SK-N-MC (cell line): ENCODE data around the gene RND1.
A peak's percentile ranks its signal among the peaks of the same experiment; 100 is the strongest.

Source experiments
- DNase-seq: peaks from one replicate; pipeline ENCODE4 v3.0.0-alpha.2; 2011; ENCODE audit warnings: low read depth, low spot score
- H3K27ac ChIP-seq: fragments of 200-600 bp; sonication (generic); 2 replicates; pipeline ENCODE4 v1.5.1; 2016; ENCODE audit warnings: mixed run types
- H3K36me3 ChIP-seq: fragments of 200-600 bp; sonication (generic); 2 replicates; pipeline ENCODE4 v1.6.1; 2017; ENCODE audit warnings: antibody characterized with exemption, low read length, mixed read lengths; ENCODE audit not compliant: insufficient read depth
- H3K4me3 ChIP-seq: fragments of 200-600 bp; sonication (generic); 2 replicates; pipeline ENCODE4 v1.5.1; 2016
- H3K9ac ChIP-seq: fragments of 200-600 bp; sonication (generic); 2 replicates; pipeline ENCODE4 v1.8.0; 2017; ENCODE audit warnings: mixed run types, mixed read lengths; ENCODE audit not compliant: insufficient read length
- H3K9me3 ChIP-seq: fragments of 200-600 bp; sonication (generic); 2 replicates; pipeline ENCODE4 v1.6.1; 2017; ENCODE audit warnings: low read depth, mild to moderate bottlenecking, antibody characterized with exemption, low read length, moderate library complexity, mixed read lengths
- EZH2 ChIP-seq: fragments of 200-600 bp; sonication (generic); IDR thresholded peaks from one replicate; pipeline ENCODE4 v1.6.1; 2017; ENCODE audit warnings: antibody characterized with exemption
- FOXP2 ChIP-seq: optimal IDR thresholded peaks from 2 replicates; pipeline ENCODE3; 2011; ENCODE audit warnings: mild to moderate bottlenecking, moderate library complexity; ENCODE audit not compliant: insufficient read depth; ENCODE audit errors: extremely low read length, control extremely low read depth
- POLR2AphosphoS5 ChIP-seq: IDR thresholded peaks from 2 replicates; pipeline ENCODE4 v1.6.1; 2012; ENCODE audit warnings: mild to moderate bottlenecking, low read depth, low read length, borderline replicate concordance

Gene RND1

GRCh38 chr12:48816143-48816854 is 49.4 kb downstream of the RND1 start:
- TF ChIP-seq POLR2AphosphoS5 = no peak
- no peak for TF ChIP-seq FOXP2
- peak overlapping the region; percentile 86 for H3K4me3 ChIP-seq
- no peaks in the 10 kb centered on the region for H3K9me3 ChIP-seq
- DNase-seq = no peak
- no peak overlapping the region for H3K27ac ChIP-seq
- peak overlapping the region; percentile 28 for H3K9ac ChIP-seq
- no peaks in the 10 kb centered on the region for H3K36me3 ChIP-seq

DNA sequence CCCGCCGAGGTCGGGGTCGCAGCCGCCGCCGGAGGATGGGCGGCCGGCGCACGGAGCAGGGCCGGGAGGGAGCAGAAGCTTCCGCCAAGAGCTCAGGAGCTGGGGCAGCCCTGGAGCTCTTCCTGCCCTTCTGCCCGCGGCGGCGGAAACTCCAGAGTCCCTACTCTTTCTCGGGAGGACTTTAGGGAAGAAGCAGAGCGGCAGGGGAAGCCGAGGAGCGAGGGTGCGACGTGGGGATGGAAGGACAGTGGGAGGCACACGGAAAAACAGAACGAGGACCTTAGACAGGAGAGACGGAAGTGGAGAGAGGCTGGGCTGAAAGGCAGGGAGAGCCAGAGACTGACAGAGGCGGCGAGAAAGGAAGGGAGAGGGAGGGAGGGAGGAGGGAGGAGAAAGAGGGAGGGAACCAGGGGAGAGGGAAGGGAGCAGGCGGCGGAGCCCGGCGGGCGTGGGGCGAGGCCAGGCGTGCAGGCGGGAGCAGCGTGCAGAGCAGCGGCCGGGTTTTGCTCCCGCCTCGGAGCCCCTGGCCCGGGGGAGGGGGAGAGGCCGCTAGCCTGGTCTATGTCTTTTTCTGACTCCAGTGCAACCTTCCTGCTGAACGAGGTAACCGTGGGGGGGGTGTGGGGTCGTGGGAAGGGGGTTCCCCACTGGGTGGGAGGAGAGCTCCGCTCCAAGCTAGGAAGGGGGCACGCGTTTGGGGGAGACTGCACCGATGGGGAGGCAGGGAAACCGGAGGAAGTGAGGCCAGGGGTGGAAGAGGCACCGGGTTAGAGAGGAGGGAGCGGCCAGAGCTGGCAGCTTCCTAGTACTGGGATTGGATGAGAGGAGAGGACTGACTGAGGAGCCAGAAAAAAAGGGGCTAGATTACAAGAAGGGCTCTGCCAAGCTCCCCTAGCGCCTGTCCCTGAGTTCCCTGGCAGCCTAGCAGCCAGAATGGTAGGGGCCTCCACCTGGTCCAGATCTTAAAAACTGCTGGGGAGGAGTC is 50.3 kb downstream of the RND1 start:
- no peak overlapping the region for H3K27ac ChIP-seq

GRCh38 chr12:48814262-48815125 is 51.2 kb downstream of the RND1 start:
- H3K9ac ChIP-seq = peak overlapping the region; percentile 61
- no peaks in the 10 kb centered on the region for H3K9me3 ChIP-seq
- H3K4me3 ChIP-seq = peak overlapping the region; percentile 86
- no peak for DNase-seq
- TF ChIP-seq EZH2 (no peak), POLR2AphosphoS5 (no peak), FOXP2 (no peak)
- H3K27ac ChIP-seq = no peak overlapping the region
- no peaks in the 10 kb centered on the region for H3K36me3 ChIP-seq

More for the DNA sequence above, 50.3 kb downstream of the RND1 start:
- Histone ChIP-seq H3K9ac (peak overlapping the region; percentile 61), H3K9me3 (no peaks in the 10 kb centered on the region), H3K4me3 (peak overlapping the region; percentile 86), H3K36me3 (no peaks in the 10 kb centered on the region)
- no peak for DNase-seq
- TF ChIP-seq EZH2 (no peak), FOXP2 (no peak), POLR2AphosphoS5 (peak; percentile 80)

GRCh38 chr12:48813465-48814261 is 52.0 kb downstream of the RND1 start:
- H3K27ac ChIP-seq = no peak overlapping the region
- TF ChIP-seq FOXP2 = no peak
- TF ChIP-seq POLR2AphosphoS5 = no peak
- no peak for TF ChIP-seq EZH2
- peak overlapping the region; percentile 86 for H3K4me3 ChIP-seq
- DNase-seq = no peak
- H3K9me3 ChIP-seq = no peaks in the 10 kb centered on the region
- H3K36me3 ChIP-seq = no peaks in the 10 kb centered on the region
- no peak overlapping the region for H3K9ac ChIP-seq

GRCh38 chr12:48812389-48812788 is 53.3 kb downstream of the RND1 start:
- DNase-seq = no peak
- TF ChIP-seq EZH2 (no peak), POLR2AphosphoS5 (no peak), FOXP2 (no peak)
- Histone ChIP-seq H3K9ac (no peak overlapping the region), H3K4me3 (no peak overlapping the region), H3K27ac (no peak overlapping the region), H3K36me3 (no peaks in the 10 kb centered on the region), H3K9me3 (no peaks in the 10 kb centered on the region)

DNA sequence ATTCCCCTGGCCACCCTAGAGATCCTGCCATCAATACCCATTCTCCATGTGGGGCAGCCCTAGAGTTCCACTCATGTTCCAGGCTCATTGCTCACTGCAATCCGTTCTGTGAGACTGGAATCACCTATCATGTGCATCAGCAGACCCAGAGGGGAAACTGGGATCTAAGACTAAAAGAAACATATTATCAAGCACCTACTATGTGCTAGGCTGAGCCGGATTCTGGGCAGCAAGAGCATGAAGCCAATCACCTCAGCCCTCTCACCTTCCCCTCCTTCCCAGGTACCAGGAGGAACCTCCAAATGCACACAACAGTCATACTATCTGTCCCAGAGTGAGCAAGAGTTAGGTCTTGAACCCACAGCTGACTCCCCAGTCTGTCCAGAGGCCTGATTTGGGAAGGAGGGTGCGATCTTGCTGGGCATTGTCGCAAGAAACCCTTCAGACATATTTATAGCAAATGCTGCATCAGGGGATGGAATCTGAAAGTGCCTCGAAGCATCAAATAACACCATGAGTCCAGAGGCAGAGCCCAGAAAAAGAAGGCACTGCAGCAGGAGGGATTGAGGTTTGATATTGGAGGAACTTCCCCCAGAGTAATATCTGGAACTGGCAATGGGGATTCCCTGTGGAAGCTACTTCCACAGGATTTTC is 54.1 kb downstream of the RND1 start:
- no peak for TF ChIP-seq FOXP2
- no peak for TF ChIP-seq EZH2
- TF ChIP-seq POLR2AphosphoS5 = no peak
- H3K9me3 ChIP-seq = no peaks in the 10 kb centered on the region
- no peak for DNase-seq
- H3K27ac ChIP-seq = no peak overlapping the region
- no peak overlapping the region for H3K4me3 ChIP-seq
- H3K36me3 ChIP-seq = no peaks in the 10 kb centered on the region
- H3K9ac ChIP-seq = no peak overlapping the region

DNA sequence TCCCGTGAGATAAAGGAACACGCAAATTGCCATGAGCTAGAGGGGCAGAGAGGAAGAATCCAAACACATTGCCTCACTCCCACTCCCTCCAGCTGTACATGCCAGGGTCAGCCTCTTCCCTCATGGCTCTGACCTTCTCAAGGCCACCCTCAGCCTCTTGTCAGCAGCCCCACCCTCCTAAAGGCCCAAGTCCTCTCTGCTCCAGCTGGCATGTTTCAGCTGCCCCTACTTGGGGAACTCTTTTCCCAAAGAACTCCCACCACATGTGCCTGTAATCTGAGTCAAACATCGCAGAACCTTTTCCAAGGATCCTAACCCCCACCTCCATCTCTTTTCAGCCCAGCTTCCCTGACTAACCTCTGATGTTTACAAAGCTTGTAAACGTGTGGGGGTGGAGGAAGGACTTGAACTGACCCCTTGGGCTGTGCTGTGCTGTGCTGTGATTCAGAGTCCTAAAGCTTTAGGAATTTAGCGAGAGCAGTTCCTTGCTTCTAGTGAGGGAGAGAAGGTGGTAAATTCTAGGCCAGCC is 54.7 kb downstream of the RND1 start:
- Histone ChIP-seq H3K9me3 (no peaks in the 10 kb centered on the region), H3K9ac (no peak overlapping the region), H3K27ac (no peak overlapping the region), H3K36me3 (no peaks in the 10 kb centered on the region), H3K4me3 (no peak overlapping the region)
- DNase-seq = no peak
- TF ChIP-seq FOXP2 (no peak), POLR2AphosphoS5 (no peak), EZH2 (no peak)
